ENCODE data around the gene ABL1. TPM values are rescaled to one million over a fixed set of nuclear protein-coding genes. Genes with fewer than 3 reads are reported as not detected.
"Not testable (repeated sequence)": the region's sequence is repeated elsewhere in the genome, so short reads cannot be mapped to it uniquely, and the experiment has no call there.

The ABL1 gene
- total RNA-seq, 1 donor from 2014 or later, result 31.2 TPM

- no peak for DNase-seq (ENCODE audit: low read depth)
- TF ChIP-seq, protein P1, sequence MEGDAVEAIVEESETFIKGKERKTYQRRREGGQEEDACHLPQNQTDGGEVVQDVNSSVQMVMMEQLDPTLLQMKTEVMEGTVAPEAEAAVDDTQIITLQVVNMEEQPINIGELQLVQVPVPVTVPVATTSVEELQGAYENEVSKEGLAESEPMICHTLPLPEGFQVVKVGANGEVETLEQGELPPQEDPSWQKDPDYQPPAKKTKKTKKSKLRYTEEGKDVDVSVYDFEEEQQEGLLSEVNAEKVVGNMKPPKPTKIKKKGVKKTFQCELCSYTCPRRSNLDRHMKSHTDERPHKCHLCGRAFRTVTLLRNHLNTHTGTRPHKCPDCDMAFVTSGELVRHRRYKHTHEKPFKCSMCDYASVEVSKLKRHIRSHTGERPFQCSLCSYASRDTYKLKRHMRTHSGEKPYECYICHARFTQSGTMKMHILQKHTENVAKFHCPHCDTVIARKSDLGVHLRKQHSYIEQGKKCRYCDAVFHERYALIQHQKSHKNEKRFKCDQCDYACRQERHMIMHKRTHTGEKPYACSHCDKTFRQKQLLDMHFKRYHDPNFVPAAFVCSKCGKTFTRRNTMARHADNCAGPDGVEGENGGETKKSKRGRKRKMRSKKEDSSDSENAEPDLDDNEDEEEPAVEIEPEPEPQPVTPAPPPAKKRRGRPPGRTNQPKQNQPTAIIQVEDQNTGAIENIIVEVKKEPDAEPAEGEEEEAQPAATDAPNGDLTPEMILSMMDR (conservative IDR thresholded peaks at IDR 0.05; ENCODE audit: low read depth, low read length), result no peak
- H3K4me3 ChIP-seq (ENCODE audit: low read depth, low read length), result peak overlapping the region; percentile 27
Measured at GRCh38 chr9:130846487-130847305, 11.6 kb downstream of the ABL1 start.

GRCh38 chr9:130847306-130848217 lies 12.5 kb downstream of the ABL1 start:
- TF ChIP-seq, protein P1 (conservative IDR thresholded peaks at IDR 0.05; ENCODE audit: low read depth, low read length), result peak; percentile 25
- no peak overlapping the region for H3K4me3 ChIP-seq (ENCODE audit: low read depth, low read length)
- peak; percentile 96 for DNase-seq (ENCODE audit: low read depth)

DNA sequence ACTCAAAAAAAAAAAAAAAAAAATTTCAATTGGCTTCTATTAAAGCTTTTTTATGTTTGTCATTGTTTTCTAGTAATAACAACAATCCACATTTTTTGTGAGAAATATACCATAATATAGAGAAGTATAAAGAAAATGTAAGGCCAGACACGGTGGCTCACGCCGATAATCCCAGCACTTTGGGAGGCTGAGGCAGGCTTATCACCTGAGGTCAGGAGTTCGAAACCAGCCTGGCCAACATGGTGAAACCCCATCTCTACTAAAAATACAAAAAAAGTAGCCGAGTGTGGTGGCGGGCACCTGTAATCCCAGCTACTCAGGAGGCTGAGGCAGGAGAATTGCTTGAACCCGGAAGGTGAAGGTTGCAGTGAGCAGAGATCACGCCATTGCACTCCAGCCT lies 13.5 kb downstream of the ABL1 start:
- H3K4me3 ChIP-seq (ENCODE audit: low read depth, low read length); DNase-seq (ENCODE audit: low read depth): not testable (repeated sequence)

DNA sequence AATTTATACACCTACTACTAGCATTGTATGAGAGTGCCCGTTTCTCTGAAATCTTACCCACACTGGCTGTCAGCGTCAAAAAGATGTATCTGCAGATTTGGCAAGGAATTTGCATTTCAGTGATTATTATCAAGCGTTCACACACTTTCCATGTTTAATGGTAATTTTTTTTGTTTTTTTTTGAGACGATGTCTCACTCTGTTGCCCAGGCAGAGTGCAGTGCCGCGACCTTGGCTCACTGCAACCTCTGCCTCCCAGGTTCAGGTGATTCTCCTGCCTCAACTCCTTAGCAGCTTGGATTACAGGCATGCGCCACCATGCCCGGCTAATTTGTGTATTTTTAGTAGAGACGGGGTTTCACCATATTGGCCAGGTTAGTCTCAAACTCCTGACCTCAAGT lies 14.3 kb downstream of the ABL1 start:
- TF ChIP-seq, protein P1 (conservative IDR thresholded peaks at IDR 0.05; ENCODE audit: low read depth, low read length), result no peak
- H3K4me3 ChIP-seq (ENCODE audit: low read depth, low read length), result no peak overlapping the region
- no peak for DNase-seq (ENCODE audit: low read depth)

- DNase-seq (ENCODE audit: low read depth), result no peak
- TF ChIP-seq, protein P1 (conservative IDR thresholded peaks at IDR 0.05; ENCODE audit: low read depth, low read length), result no peak
- no peak overlapping the region for H3K4me3 ChIP-seq (ENCODE audit: low read depth, low read length)
Measured at GRCh38 chr9:130852801-130853200, 17.7 kb downstream of the ABL1 start.

- H3K4me3 ChIP-seq (ENCODE audit: low read depth, low read length), result no peak overlapping the region
- TF ChIP-seq, protein P1 (conservative IDR thresholded peaks at IDR 0.05; ENCODE audit: low read depth, low read length), result no peak
- no peak for DNase-seq (ENCODE audit: low read depth)
Measured at GRCh38 chr9:130854092-130854491, 19.0 kb downstream of the ABL1 start.

DNA sequence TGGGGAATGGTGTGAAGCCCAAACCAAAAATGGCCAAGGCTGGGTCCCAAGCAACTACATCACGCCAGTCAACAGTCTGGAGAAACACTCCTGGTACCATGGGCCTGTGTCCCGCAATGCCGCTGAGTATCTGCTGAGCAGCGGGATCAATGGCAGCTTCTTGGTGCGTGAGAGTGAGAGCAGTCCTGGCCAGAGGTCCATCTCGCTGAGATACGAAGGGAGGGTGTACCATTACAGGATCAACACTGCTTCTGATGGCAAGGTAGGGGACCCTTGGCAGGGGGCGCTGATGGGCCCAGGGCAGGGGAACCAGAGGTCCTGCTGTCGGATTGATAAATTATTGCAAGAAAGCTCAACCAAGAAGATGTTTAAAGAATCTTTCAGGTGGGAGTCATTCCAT lies 19.8 kb downstream of the ABL1 start:
- TF ChIP-seq, protein P1 (conservative IDR thresholded peaks at IDR 0.05; ENCODE audit: low read depth, low read length), result no peak
- H3K4me3 ChIP-seq (ENCODE audit: low read depth, low read length), result no peak overlapping the region
- no peak for DNase-seq (ENCODE audit: low read depth)
